ENCODE measurements around the gene IP6K1. TPM values are rescaled to one million over a fixed set of nuclear protein-coding genes. Genes with fewer than 3 reads are reported as not detected.

IP6K1 gene
- total RNA-seq, 1 donor, result 48.5 TPM

- DNase-seq (ENCODE audit: insufficient read length, low spot score, missing footprints), result peak; percentile 81
Measured at GRCh38 chr3:49725906-49726681, 60.2 kb downstream of the IP6K1 start.

GRCh38 chr3:49724586-49724985 lies 61.8 kb downstream of the IP6K1 start:
- peak; percentile 70 for DNase-seq (ENCODE audit: insufficient read length, low spot score, missing footprints)
- peak overlapping the region; percentile 91 for H3K27ac ChIP-seq (ENCODE audit: low read depth, low read length)
- peaks cover 15% of the 10 kb centered on the region for H3K4me1 ChIP-seq (ENCODE audit: insufficient read depth, low read length)
- no peak for TF ChIP-seq CTCF (IDR thresholded peaks at IDR 0.05; ENCODE audit: extremely low read depth, low read depth, low read length)
- H3K4me2 ChIP-seq (ENCODE audit: insufficient read depth, low read length), result peak overlapping the region; percentile 98
- peak overlapping the region; percentile 74 for H2AFZ ChIP-seq (ENCODE audit: low read length)
- no peaks in the 10 kb centered on the region for H3K27me3 ChIP-seq (ENCODE audit: insufficient read depth, low read length)
- H4K20me1 ChIP-seq (ENCODE audit: insufficient read depth, low read length), result peaks cover 14% of the 10 kb centered on the region
- H3K79me2 ChIP-seq (ENCODE audit: insufficient read depth, low read length), result peaks cover 20% of the 10 kb centered on the region
- H3K9me3 ChIP-seq (ENCODE audit: low read depth, low read length), result no peaks in the 10 kb centered on the region
- H3K4me3 ChIP-seq (ENCODE audit: insufficient read depth, low read length), result peak overlapping the region; percentile 91
- peaks cover 55% of the 10 kb centered on the region for H3K36me3 ChIP-seq (ENCODE audit: insufficient read depth, low read length)

More at GRCh38 chr3:49725906-49726681, 60.2 kb downstream of the IP6K1 start:
- Histone ChIP-seq H3K9me3 (ENCODE audit: low read depth, low read length) (no peaks in the 10 kb centered on the region), H3K4me3 (ENCODE audit: insufficient read depth, low read length) (no peak overlapping the region), H2AFZ (ENCODE audit: low read length) (no peak overlapping the region), H3K4me2 (ENCODE audit: insufficient read depth, low read length) (no peak overlapping the region), H3K27me3 (ENCODE audit: insufficient read depth, low read length) (no peaks in the 10 kb centered on the region), H3K79me2 (ENCODE audit: insufficient read depth, low read length) (peaks cover 20% of the 10 kb centered on the region), H3K4me1 (ENCODE audit: insufficient read depth, low read length) (peaks cover 15% of the 10 kb centered on the region), H3K36me3 (ENCODE audit: insufficient read depth, low read length) (peaks cover 59% of the 10 kb centered on the region), H4K20me1 (ENCODE audit: insufficient read depth, low read length) (peaks cover 10% of the 10 kb centered on the region), H3K27ac (ENCODE audit: low read depth, low read length) (no peak overlapping the region)
- TF ChIP-seq CTCF (IDR thresholded peaks at IDR 0.05; ENCODE audit: extremely low read depth, low read depth, low read length), result no peak

GRCh38 chr3:49723628-49724551 lies 62.5 kb downstream of the IP6K1 start, which contains the start of gene GMPPB:
Gene GMPPB (minus strand): TSS chr3:49723951. CDS start chr3:49723726, 225 bp downstream.
- Histone ChIP-seq H3K4me1 (ENCODE audit: insufficient read depth, low read length) (peaks cover 19% of the 10 kb centered on the region), H3K9me3 (ENCODE audit: low read depth, low read length) (no peaks in the 10 kb centered on the region), H3K4me3 (ENCODE audit: insufficient read depth, low read length) (peak within 1 kb of the TSS; percentile 91), H3K27me3 (ENCODE audit: insufficient read depth, low read length) (no peaks in the 10 kb centered on the region), H3K79me2 (ENCODE audit: insufficient read depth, low read length) (peaks cover 20% of the 10 kb centered on the region), H3K4me2 (ENCODE audit: insufficient read depth, low read length) (peak within 1 kb of the TSS; percentile 98), H3K36me3 (ENCODE audit: insufficient read depth, low read length) (peaks cover 52% of the 10 kb centered on the region), H3K27ac (ENCODE audit: low read depth, low read length) (peak within 1 kb of the TSS; percentile 96), H4K20me1 (ENCODE audit: insufficient read depth, low read length) (peaks cover 14% of the 10 kb centered on the region), H2AFZ (ENCODE audit: low read length) (peak within 1 kb of the TSS; percentile 74)
- peak; percentile 100 for DNase-seq (ENCODE audit: insufficient read length, low spot score, missing footprints)
- TF ChIP-seq CTCF (IDR thresholded peaks at IDR 0.05; ENCODE audit: extremely low read depth, low read depth, low read length), result no peak

Data from osteoblast (primary cell).